Chondrocyte (in vitro differentiated cells): ENCODE data around the gene TOMM7. TPM values are rescaled to one million over a fixed set of nuclear protein-coding genes. Genes with fewer than 3 reads are reported as not detected.

Source experiments
- DNase-seq: peaks from one replicate; pipeline ENCODE4 v3.0.0; 2021; ENCODE audit warnings: mixed read lengths, low spot score
- H3K27ac Mint-ChIP-seq: one replicate; pipeline ENCODE4 v1.8.0; 2021; ENCODE audit warnings: mild to moderate bottlenecking, moderate library complexity, mixed read lengths; ENCODE audit not compliant: unreplicated experiment
- H3K27me3 Mint-ChIP-seq: 2 replicates; pipeline ENCODE4 v1.8.0; 2021; ENCODE audit warnings: low read depth, mixed read lengths
- H3K36me3 Mint-ChIP-seq: 2 replicates; pipeline ENCODE4 v1.8.0; 2021; ENCODE audit warnings: low read depth, mixed read lengths
- H3K4me1 Mint-ChIP-seq: 2 replicates; pipeline ENCODE4 v1.8.0; 2021; ENCODE audit warnings: low read depth, mild to moderate bottlenecking, mixed read lengths
- H3K4me3 Mint-ChIP-seq: one replicate; pipeline ENCODE4 v1.8.0; 2021; ENCODE audit warnings: mild to moderate bottlenecking, moderate library complexity, mixed read lengths; ENCODE audit not compliant: unreplicated experiment
- H3K9me3 Mint-ChIP-seq: 2 replicates; pipeline ENCODE4 v1.8.0; 2021; ENCODE audit warnings: low read depth, mixed read lengths
- total RNA-seq: library from RNA; stranded (reverse); gene quantifications from 3 replicates; pipeline ENCODE4 v1.2.1, GENCODE V29; 2021
- TF ChIP-seq, protein P1 (sequence below): fragments of 200-600 bp; sonication (generic); IDR thresholded peaks from 2 replicates; pipeline ENCODE4 v1.5.0; 2021; ENCODE audit warnings: antibody characterized with exemption, mild to moderate bottlenecking, moderate library complexity

The TOMM7 gene
- total RNA-seq, 1 donor from 2014 or later: 240 TPM

DNA sequence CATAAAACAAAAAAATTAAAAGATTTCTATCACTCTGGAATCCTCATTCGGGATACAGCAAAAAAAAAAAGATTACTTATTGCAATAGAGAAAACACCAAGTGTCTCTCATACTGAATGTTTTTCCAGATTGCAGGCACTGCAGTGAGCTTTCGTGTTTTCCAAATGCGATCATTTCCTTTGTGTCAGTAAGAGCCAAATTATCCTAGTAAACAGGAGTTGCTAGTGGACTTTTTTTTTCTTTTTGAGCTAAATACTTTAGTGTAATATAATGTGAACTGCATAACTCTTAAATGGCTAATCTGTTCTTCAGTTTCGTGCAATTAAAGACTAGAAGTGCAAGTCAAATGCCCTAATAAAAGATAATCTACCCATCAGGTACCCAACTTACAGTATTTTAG, 44.4 kb upstream of the TOMM7 start:
- Mint-ChIP-seq H3K4me3 (no peak overlapping the region), H3K9me3 (no peaks in the 10 kb centered on the region)

DNA sequence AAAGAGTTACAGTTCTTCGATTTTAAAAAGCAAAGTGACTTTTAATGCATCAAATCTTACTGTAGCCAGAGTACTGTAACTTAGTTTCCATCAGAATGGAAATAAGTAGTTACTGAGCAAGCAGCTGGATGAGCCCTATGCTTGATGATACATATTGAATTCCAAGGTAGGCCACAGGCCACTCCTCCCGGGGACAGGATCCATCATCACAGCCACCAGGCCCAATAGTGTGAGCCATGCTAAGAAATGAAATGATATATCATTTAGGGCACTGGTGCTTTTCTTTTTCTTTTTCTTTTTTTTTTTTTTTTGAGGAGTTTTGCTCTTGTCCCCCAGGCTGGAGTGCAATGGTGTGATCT, 42.9 kb upstream of the TOMM7 start:
- TF ChIP-seq, protein P1, sequence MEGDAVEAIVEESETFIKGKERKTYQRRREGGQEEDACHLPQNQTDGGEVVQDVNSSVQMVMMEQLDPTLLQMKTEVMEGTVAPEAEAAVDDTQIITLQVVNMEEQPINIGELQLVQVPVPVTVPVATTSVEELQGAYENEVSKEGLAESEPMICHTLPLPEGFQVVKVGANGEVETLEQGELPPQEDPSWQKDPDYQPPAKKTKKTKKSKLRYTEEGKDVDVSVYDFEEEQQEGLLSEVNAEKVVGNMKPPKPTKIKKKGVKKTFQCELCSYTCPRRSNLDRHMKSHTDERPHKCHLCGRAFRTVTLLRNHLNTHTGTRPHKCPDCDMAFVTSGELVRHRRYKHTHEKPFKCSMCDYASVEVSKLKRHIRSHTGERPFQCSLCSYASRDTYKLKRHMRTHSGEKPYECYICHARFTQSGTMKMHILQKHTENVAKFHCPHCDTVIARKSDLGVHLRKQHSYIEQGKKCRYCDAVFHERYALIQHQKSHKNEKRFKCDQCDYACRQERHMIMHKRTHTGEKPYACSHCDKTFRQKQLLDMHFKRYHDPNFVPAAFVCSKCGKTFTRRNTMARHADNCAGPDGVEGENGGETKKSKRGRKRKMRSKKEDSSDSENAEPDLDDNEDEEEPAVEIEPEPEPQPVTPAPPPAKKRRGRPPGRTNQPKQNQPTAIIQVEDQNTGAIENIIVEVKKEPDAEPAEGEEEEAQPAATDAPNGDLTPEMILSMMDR: no peak
- no peaks in the 10 kb centered on the region for H3K4me1 Mint-ChIP-seq
- H3K36me3 Mint-ChIP-seq: peaks cover 4% of the 10 kb centered on the region
- H3K27me3 Mint-ChIP-seq: no peaks in the 10 kb centered on the region
- no peak overlapping the region for H3K27ac Mint-ChIP-seq
- no peak overlapping the region for H3K4me3 Mint-ChIP-seq
- no peak for DNase-seq
- no peaks in the 10 kb centered on the region for H3K9me3 Mint-ChIP-seq

More for the DNA sequence above, 44.4 kb upstream of the TOMM7 start:
- no peaks in the 10 kb centered on the region for H3K27me3 Mint-ChIP-seq
- H3K4me1 Mint-ChIP-seq: no peaks in the 10 kb centered on the region
- peaks cover 4% of the 10 kb centered on the region for H3K36me3 Mint-ChIP-seq
- TF ChIP-seq, protein P1: no peak
- no peak overlapping the region for H3K27ac Mint-ChIP-seq
- DNase-seq: no peak

DNA sequence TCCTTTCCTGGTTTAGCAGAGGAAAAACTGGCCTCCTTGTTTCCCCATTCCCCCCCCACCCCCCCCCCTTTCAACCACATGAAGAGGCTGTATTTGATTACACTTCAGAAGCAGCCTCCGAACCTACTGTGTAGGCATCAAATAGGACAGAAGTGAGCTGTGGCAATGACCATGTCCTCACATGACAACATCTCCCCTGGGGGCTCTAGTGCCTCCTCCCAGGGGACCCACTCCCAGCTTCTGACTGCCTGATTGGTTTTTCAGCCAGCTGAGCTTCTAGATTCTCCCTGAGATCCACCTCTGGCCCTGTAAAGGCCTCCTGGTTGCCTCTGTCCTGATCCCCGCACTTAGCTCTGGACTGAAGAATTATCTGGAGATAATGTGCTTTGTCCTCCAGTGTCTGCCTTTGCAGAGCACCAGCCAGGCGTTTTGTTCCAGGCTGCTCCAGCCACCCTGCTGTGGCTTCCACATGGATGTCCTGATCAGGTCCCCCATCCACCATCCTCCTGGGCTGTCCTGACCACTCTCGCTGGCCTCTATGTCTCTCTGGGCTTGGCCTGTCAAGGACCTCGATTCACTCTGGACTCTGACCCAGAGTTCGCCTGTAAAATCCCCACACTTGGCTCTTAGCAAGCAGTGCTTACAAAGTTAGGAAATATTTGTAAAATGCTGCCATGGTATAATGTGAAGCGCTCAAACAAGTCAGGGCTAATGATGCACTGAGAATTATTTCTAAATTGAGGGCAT, 42.4 kb upstream of the TOMM7 start:
- H3K4me3 Mint-ChIP-seq: no peak overlapping the region
- H3K9me3 Mint-ChIP-seq: no peaks in the 10 kb centered on the region
- H3K4me1 Mint-ChIP-seq: peaks cover 4% of the 10 kb centered on the region
- DNase-seq: no peak
- H3K27me3 Mint-ChIP-seq: no peaks in the 10 kb centered on the region
- H3K36me3 Mint-ChIP-seq: peaks cover 4% of the 10 kb centered on the region
- TF ChIP-seq, protein P1: no peak
- no peak overlapping the region for H3K27ac Mint-ChIP-seq

DNA sequence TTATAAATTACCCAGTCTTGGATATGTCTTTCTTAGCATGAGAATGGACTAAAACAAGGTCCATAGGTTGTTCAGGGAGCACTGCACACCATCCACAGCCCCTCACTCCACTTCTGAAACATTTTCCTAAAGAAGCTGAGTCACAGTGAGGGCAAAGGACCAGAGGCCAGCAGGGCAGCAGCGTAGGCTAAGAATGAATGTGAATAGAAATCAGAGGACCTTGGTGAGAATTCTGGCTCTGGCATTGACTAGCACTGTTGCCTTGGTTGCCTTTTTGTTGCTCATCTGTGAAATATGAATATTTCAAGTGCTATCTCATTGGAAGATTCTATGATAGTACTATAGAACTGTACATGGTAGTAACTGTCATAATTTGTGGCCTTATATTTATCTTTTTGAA, 41.7 kb upstream of the TOMM7 start:
- H3K27ac Mint-ChIP-seq: no peak overlapping the region
- DNase-seq: no peak

DNA sequence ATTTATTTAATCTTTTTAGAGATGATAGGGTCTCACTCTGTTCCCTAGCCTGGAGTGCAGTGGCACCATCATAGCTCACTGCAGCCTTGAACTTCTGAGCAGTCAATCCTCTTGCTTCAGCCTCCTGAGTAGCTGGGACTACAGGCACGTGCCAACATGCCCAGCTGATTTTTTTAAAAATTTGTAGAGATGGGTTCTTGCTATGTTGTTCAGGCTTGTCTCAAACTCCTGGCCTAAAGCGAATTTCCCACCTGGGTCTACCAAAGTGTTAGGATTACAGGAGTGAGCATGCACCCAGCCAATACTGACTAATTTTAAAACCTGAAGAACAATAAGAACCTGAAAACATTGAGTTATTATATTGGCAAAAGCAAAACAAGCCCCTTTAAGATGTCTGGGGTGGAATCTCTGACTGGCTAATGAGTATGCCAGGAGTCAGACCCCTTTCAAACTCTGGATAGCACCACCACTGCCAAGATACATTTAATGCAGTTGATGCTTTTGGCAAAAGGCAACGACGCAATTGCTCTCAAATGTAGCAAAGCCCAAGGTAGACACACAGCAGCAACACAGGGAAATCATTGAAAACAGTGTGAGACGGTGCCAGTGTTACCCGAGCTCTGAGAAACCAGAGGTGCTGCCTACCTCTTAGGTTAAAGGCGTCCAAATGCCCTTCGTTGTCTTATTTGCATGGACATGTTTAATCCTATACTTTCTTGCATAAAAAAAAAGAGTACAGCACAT, 40.7 kb upstream of the TOMM7 start:
- TF ChIP-seq, protein P1: no peak
- Mint-ChIP-seq H3K4me3 (no peak overlapping the region), H3K9me3 (no peaks in the 10 kb centered on the region), H3K27me3 (no peaks in the 10 kb centered on the region), H3K4me1 (peaks cover 19% of the 10 kb centered on the region), H3K36me3 (no peaks in the 10 kb centered on the region), H3K27ac (no peak overlapping the region)
- no peak for DNase-seq

More for the DNA sequence above, 41.7 kb upstream of the TOMM7 start:
- H3K4me1 Mint-ChIP-seq: peaks cover 9% of the 10 kb centered on the region
- no peak overlapping the region for H3K4me3 Mint-ChIP-seq
- H3K27me3 Mint-ChIP-seq: no peaks in the 10 kb centered on the region
- peaks cover 4% of the 10 kb centered on the region for H3K36me3 Mint-ChIP-seq
- TF ChIP-seq, protein P1: no peak
- no peaks in the 10 kb centered on the region for H3K9me3 Mint-ChIP-seq
